GM10248 (cell line): ENCODE data around the gene CASKIN2.
"Not testable (repeated sequence)": the region's sequence is repeated elsewhere in the genome, so short reads cannot be mapped to it uniquely, and the experiment has no call there.

Experiments used
- CTCF ChIA-PET: fragments of 300-600 bp; sonication (Branson Sonifier 250); formaldehyde crosslinking; extraction: SDS; loops from one replicate; lab custom pipeline; 2021; ENCODE audit warnings: antibody characterized with exemption; lab: Yijun Ruan, JAX
- POLR2A ChIA-PET: fragments of 350-650 bp; sonication (Branson Sonifier 250); formaldehyde crosslinking; extraction: SDS; loops from one replicate; lab custom pipeline; 2020; ENCODE audit warnings: antibody characterized with exemption; lab: Yijun Ruan, JAX
- DNase-seq: peaks from one replicate; pipeline ENCODE4 v3.0.0; 2012; ENCODE audit errors: extremely low spot score
- TF ChIP-seq, protein P1 (sequence below): IDR thresholded peaks from 2 replicates; pipeline ENCODE4 v1.5.1; 2012; ENCODE audit warnings: mild to moderate bottlenecking, low read depth; ENCODE audit errors: extremely low read depth, missing control alignments, control extremely low read depth

Gene CASKIN2

GRCh38 chr17:75460295-75460694 is 55.0 kb downstream of the CASKIN2 start:
- CTCF ChIA-PET, result interaction anchor here (1.0 to 1.8 kb wide), 2 partner anchors 8 to 189 kb away, joined by 3 to 7 read pairs; partner anchors contain the start of gene MIF4GD
- POLR2A ChIA-PET, result no interaction called here
- TF ChIP-seq, protein P1, sequence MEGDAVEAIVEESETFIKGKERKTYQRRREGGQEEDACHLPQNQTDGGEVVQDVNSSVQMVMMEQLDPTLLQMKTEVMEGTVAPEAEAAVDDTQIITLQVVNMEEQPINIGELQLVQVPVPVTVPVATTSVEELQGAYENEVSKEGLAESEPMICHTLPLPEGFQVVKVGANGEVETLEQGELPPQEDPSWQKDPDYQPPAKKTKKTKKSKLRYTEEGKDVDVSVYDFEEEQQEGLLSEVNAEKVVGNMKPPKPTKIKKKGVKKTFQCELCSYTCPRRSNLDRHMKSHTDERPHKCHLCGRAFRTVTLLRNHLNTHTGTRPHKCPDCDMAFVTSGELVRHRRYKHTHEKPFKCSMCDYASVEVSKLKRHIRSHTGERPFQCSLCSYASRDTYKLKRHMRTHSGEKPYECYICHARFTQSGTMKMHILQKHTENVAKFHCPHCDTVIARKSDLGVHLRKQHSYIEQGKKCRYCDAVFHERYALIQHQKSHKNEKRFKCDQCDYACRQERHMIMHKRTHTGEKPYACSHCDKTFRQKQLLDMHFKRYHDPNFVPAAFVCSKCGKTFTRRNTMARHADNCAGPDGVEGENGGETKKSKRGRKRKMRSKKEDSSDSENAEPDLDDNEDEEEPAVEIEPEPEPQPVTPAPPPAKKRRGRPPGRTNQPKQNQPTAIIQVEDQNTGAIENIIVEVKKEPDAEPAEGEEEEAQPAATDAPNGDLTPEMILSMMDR, result no peak
- no peak for DNase-seq

GRCh38 chr17:75459590-75460267 is 55.6 kb downstream of the CASKIN2 start:
- TF ChIP-seq, protein P1, result no peak
- CTCF ChIA-PET, result interaction anchor here (1.0 to 1.8 kb wide), 5 partner anchors 8 to 189 kb away, joined by 3 to 7 read pairs (median 3); partner anchors contain the start of gene MIF4GD
- DNase-seq, result no peak
- POLR2A ChIA-PET, result no interaction called here

DNA sequence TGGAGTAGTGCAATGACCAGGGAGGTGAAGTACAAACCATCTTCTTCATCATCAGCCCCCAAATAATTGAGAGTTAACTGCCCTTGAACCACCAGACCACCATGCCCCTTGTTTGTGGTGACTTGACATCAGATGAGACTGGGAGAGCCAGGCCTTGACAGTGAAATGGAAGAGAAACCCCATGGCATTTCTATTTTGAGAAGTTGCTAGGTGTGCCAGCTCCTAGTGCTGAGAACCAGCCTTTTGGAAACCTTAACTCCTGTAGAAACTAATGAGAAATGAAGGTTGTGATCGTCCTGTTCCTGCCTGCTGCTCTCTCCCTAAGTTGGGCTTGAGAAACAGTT is 56.1 kb downstream of the CASKIN2 start:
- ChIA-PET POLR2A (no interaction called here), CTCF (interaction anchor here (1.0 to 1.8 kb wide), 4 partner anchors 18 to 188 kb away, joined by 3 to 7 read pairs (median 4); partner anchors contain the start of gene MIF4GD)
- no peak for DNase-seq
- TF ChIP-seq, protein P1, result no peak

DNA sequence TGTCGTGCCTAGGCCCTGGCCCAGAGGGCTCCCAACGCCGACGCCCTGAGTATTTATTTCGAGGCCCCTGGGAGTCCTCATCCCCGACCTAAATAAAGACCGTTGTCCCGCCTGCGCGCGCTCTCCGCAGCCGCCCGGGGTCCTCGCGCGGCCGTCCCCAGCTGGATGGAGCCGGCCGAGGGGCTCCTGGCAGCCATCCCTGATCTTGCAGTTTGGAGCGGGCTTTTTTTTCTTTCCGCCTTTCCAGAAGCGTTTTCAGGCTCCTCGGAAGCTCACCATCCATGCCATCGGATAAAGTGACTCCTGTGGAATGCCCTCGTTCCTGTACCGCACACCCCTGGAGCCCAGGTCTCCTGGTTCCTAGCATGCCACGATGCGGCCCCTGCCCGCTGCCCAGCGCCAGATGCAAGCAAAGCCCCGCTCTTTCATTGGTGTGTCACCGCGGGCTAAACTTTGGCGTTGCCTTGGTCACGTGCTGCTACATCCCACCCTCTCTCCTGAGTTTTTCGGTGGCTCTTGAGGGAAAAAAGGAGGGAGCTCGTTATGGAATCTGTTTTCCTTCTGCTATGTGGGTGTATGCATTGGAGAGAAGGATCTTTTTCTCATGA is 58.2 kb downstream of the CASKIN2 start:
- TF ChIP-seq, protein P1, result no peak
- no peak for DNase-seq
- CTCF ChIA-PET, result interaction anchor here (1.2 to 1.6 kb wide), 5 partner anchors 9 to 186 kb away, joined by 4 to 7 read pairs (median 5); partner anchors contain the start of genes MIF4GD and TSEN54
- POLR2A ChIA-PET, result no interaction called here

DNA sequence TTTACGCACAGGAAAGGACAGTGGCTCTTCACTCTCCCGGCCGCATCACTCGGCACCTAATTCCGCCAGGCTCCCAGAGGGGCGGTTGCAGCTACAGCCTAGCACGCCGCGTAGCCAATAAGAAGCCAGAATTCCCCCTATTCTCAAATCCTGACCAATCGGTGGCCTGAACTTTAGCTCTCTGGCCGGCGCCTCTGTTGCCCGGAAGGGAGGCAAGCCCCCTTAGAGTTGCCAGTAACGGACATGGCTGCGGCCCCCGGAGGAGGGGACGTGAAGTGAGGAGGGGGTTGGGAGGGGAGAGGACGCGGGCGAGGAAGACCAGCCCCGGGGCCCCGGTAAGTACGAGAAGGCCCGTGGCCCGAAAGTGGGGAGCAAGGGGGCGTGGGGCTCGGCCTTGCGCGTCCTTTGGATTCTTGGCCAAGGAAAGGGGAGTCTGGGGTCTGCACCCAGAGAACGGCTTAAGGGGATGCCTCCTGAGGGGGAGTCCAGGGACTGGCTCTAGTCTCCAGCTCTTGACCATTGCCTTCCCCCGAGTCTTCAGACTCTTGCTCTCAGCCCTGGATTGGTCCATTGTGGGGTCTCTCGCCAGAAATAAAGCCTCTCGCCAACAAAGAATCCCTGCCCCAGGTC is 58.8 kb downstream of the CASKIN2 start, which contains the start of gene TMEM94:
Gene TMEM94 (plus strand): TSS at position 219 of the 630 bp plus-strand sequence. CDS start 15,271 bp downstream, outside the sequence.
- ChIA-PET CTCF (interaction anchor here (0.6 to 2.7 kb wide), 11 partner anchors 9 to 297 kb away, joined by 3 to 7 read pairs (median 4); partner anchors contain the start of genes MIF4GD and TSEN54), POLR2A (interaction anchor here (0.6 to 1.1 kb wide), 4 partner anchors 44 to 765 kb away, joined by 3 to 4 read pairs (median 3); partner anchors contain the start of genes FDXR and SLC25A19)
- peak; percentile 96 for DNase-seq
- TF ChIP-seq, protein P1, result no peak

DNA sequence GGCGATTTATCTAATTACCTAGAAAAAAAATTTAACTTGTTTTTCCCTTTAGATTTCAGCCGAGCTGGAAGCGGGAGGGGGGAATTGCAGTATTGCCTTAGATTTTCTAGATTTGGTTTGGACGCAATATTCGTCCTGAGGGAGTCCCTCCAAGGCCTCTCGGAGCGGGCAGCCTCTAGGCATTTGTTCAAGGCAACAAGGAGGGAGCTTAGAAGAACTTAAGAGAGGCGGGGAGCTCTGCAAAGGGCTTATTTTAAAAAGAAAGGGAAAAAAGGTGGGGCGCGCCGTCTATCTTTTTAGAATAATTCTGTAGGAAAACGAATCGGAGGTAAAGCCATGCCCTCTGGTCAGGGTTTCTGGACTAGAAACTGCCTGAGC is 59.3 kb downstream of the CASKIN2 start:
- DNase-seq, result no peak
- POLR2A ChIA-PET, result interaction anchor here (0.6 to 1.1 kb wide), 4 partner anchors 44 to 764 kb away, joined by 3 to 4 read pairs (median 3); partner anchors contain the start of genes FDXR and SLC25A19
- TF ChIP-seq, protein P1, result no peak
- CTCF ChIA-PET, result interaction anchor here (0.6 to 2.7 kb wide), 11 partner anchors 8 to 297 kb away, joined by 3 to 7 read pairs (median 4); partner anchors contain the start of genes MIF4GD and TSEN54

DNA sequence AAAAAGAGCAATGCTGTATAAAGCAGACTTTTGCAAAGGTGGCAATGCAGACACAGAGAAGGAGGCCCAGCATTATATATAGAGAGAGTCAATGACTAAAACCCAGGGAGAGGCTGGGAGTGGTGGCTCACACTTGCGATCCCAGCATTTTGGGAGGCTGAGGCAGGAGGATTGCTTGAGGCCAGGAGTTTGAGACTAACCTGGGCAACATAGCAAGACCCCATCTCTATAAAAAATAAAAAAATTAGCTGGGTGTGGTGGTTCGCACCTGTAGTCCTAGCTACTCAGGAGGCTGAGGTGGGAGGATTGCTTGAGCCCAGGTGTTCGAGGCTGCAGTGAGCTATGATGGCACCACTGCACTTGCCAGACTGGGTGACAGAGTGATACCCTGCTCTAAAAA is 60.7 kb downstream of the CASKIN2 start:
- CTCF ChIA-PET, result interaction anchor here (0.9 to 2.7 kb wide), 4 partner anchors 27 to 146 kb away, joined by 3 to 7 read pairs (median 4); no protein-coding TSS in a partner anchor
- DNase-seq, POLR2A ChIA-PET: not testable (repeated sequence)
